H1 (cell line): ENCODE data around the gene CHCHD3. TPM values are rescaled to one million over a fixed set of nuclear protein-coding genes. Genes with fewer than 3 reads are reported as not detected.

Experiments used
- HDAC2 ChIP-seq, 2 experiments: fragments of 300-600 bp in 1 of 2; sonication (generic) in 1 of 2; IDR thresholded peaks; 2 replicates each; pipeline ENCODE4 v1.6.1; 2011 to 2012; ENCODE audit warnings: low read depth in 2 of 2, low read length in 2 of 2, mild to moderate bottlenecking in 2 of 2, moderate library complexity in 2 of 2, borderline replicate concordance in 1 of 2, inconsistent platforms in 1 of 2
- RFX5 ChIP-seq: IDR thresholded peaks from 2 replicates; pipeline ENCODE4 v1.6.1; 2011; ENCODE audit warnings: low read depth, low read length, improper control_type of control experiment, borderline replicate concordance
- SP1 ChIP-seq: IDR thresholded peaks from 2 replicates; pipeline ENCODE4 v1.6.1; 2011; ENCODE audit warnings: low read depth, low read length
- TBP ChIP-seq: IDR thresholded peaks from 2 replicates; pipeline ENCODE4 v1.6.1; 2011; ENCODE audit warnings: low read depth, low read length, improper control_type of control experiment
- polyA plus RNA-seq, 7 experiments: library from polyadenylated mRNA; depleted of rRNA in 3 of 7; stranded (reverse) in 5 of 7; unstranded in 2 of 7; fragments of >200 nt in 5 of 7; fragments of 200-250 nt in 2 of 7; gene quantifications; 1 replicate in 5 of 7; 2 replicates in 1 of 7; 4 replicates in 1 of 7; pipeline versions ENCODE4 v1.2.1 to v1.2.3, GENCODE V29; 2011 to 2013; ENCODE audit warnings: missing spikeins in 2 of 7, mixed read lengths in 2 of 7
- total RNA-seq: library from RNA; stranded (reverse); fragmentation: NEBNext Ultra II Directional; extraction: Animal tissue kit (Norgen Biotek cat#: 25700); gene quantifications from 2 replicates; pipeline ENCODE4 v1.2.1, GENCODE V29; 2021

The CHCHD3 gene
- total and polyA plus RNA-seq, 2 of the 8 experiments (the other 6 are each of a cell fraction or from before 2014, with no cell fraction given) = 42.9 to 137 TPM

DNA sequence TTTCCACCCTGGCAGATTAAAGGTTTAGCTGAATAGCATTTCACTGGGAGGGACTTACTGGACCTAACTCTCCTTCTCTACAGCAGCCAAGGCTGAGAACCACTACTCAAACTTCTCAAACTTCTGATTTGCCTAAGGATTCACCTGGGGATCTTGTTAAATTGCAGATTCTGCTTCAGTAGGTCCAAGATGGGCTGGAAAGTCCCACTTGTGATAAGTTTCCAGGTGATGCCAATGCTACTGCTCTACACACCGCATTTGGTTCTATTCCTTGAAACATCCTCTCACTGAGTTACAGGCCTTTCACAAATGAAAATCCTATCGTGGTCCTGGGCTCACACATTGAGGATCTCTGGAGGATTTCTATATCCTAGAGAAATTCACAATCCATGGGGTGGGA is 147.9 kb downstream of the CHCHD3 start (continued):
- TF ChIP-seq TBP = no peak
- TF ChIP-seq RFX5 = no peak
- TF ChIP-seq SP1 = no peak
- no peak for TF ChIP-seq HDAC2 (IDR thresholded peaks at IDR 0.05; ENCODE audit: borderline replicate concordance in 1 of 2, low read depth in 2 of 2, low read length in 2 of 2)
